Esophagus squamous epithelium (tissue), 5 donors: Measurements from ENCODE around the gene HEY2. TPM values are rescaled to one million over a fixed set of nuclear protein-coding genes. Genes with fewer than 3 reads are reported as not detected.

Experiments
- DNase-seq: peaks from one replicate; lab custom pipeline; 2025; lab: John Stamatoyannopoulos, UW
- H3K27ac ChIP-seq, 4 donors: fragments of 200-600 bp; sonication (generic); one replicate each; pipeline ENCODE4 v1.5.1; 2016 to 2019; ENCODE audit warnings: mild to moderate bottlenecking in 1 of 4
- H3K27me3 ChIP-seq, 4 donors: fragments of 200-600 bp; sonication (generic); 1 replicate in 3 of 4; 2 replicates in 1 of 4; pipeline versions ENCODE4 v1.5.1 to v1.6.0; 2017 to 2021; ENCODE audit warnings: antibody characterized with exemption in 1 of 4
- H3K36me3 ChIP-seq, 3 donors: fragments of 200-600 bp; sonication (generic); one replicate each; pipeline ENCODE4 v1.5.1; 2016 to 2019
- H3K4me1 ChIP-seq, 3 donors: fragments of 200-600 bp; sonication (generic); one replicate each; pipeline ENCODE4 v1.5.1; 2017 to 2019
- H3K4me3 ChIP-seq, 4 donors: fragments of 200-600 bp; sonication (generic); 1 replicate in 3 of 4; 2 replicates in 1 of 4; pipeline ENCODE4 v1.5.1; 2016 to 2019; ENCODE audit warnings: mild to moderate bottlenecking in 2 of 4, moderate library complexity in 1 of 4
- H3K9me3 ChIP-seq, 3 donors: fragments of 200-600 bp; sonication (generic); one replicate each; pipeline ENCODE4 v1.5.1; 2016 to 2019
- CTCF ChIP-seq, 6 experiments: fragments of 450-650 bp in 4 of 6; fragments of 200-600 bp in 2 of 6; sonication (generic) in 2 of 6; IDR thresholded peaks; one replicate each; pipeline ENCODE4 v1.5.1; 2016 to 2019; ENCODE audit warnings: antibody characterized with exemption in 6 of 6, mild to moderate bottlenecking in 4 of 6, moderate library complexity in 4 of 6
- POLR2A ChIP-seq, 4 donors: fragments of 450-650 bp; IDR thresholded peaks; one replicate each; pipeline ENCODE4 v1.6.1; 2017; ENCODE audit warnings: antibody characterized with exemption in 4 of 4, mild to moderate bottlenecking in 4 of 4, moderate library complexity in 3 of 4
- WGBS, 2 donors: methylation state at CpG; one replicate each; pipeline ENCODE4 v1.1.5; 2018; 5-methylcytosine and 5-hydroxymethylcytosine counted together
- intact Hi-C: fragments of 100-400 bp; cut with DNase I; formaldehyde crosslinking; loops from one replicate; pipeline ENCODE4 v1.15.0; 2022
- total RNA-seq, 4 donors: library from RNA; depleted of rRNA; stranded (reverse); fragments of >200 nt; gene quantifications; one replicate each; pipeline ENCODE4 v1.1.0, GENCODE V29; 2016
- donor health status: DM: yes; HTN: yes; CAD: no.

HEY2 gene
- total RNA-seq, 4 donors from 2014 or later, result 0.61 to 2.8 (median 1.3) TPM; not detected in 1

GRCh38 chr6:125759184-125759902, 9.9 kb downstream of the HEY2 start:
- Histone ChIP-seq H3K9me3 (no peaks in the 10 kb centered on the region), H3K27ac (no peak overlapping the region), H3K4me3 (no peak overlapping the region), H3K4me1 (no peaks in the 10 kb centered on the region), H3K27me3 (peaks cover 0 to 47% (median 0%) of the 10 kb centered on the region in 4 donors), H3K36me3 (peaks cover 0 to 15% (median 0%) of the 10 kb centered on the region in 3 donors)
- TF ChIP-seq CTCF (IDR thresholded peaks at IDR 0.05), result peak in 1 of 6 experiments; percentile 6
- TF ChIP-seq POLR2A (IDR thresholded peaks at IDR 0.05), result no peak
- intact Hi-C loops, result loop anchor here (5.0 kb wide), 1 partner anchor 447 kb away; no protein-coding TSS in a partner anchor
- 89% methylated on average over 32 to 40 of the region's 42 CpGs for WGBS, 2 donors
- no peak for DNase-seq

- no peaks in the 10 kb centered on the region for H3K4me1 ChIP-seq
- no peak overlapping the region for H3K4me3 ChIP-seq
- peaks cover 0 to 47% (median 0%) of the 10 kb centered on the region in 4 donors for H3K27me3 ChIP-seq
- intact Hi-C loops, result loop anchor here (5.0 kb wide), 1 partner anchor 448 kb away; no protein-coding TSS in a partner anchor
- no peak for DNase-seq
- no peak overlapping the region for H3K27ac ChIP-seq
- TF ChIP-seq POLR2A (IDR thresholded peaks at IDR 0.05) (no peak), CTCF (IDR thresholded peaks at IDR 0.05) (no peak)
- WGBS, 2 donors, result 73 to 78% methylated on average over 5 of the region's 5 CpGs
- H3K9me3 ChIP-seq, result no peaks in the 10 kb centered on the region
- H3K36me3 ChIP-seq, result peaks cover 0 to 15% (median 0%) of the 10 kb centered on the region in 3 donors
These were observed 10.6 kb downstream of the HEY2 start for GRCh38 chr6:125759959-125760457.

- Histone ChIP-seq H3K4me3 (no peak overlapping the region), H3K4me1 (no peaks in the 10 kb centered on the region), H3K27me3 (peaks cover 0 to 30% (median 0%) of the 10 kb centered on the region in 4 donors), H3K9me3 (no peaks in the 10 kb centered on the region), H3K36me3 (peaks cover 0 to 5% (median 0%) of the 10 kb centered on the region in 3 donors), H3K27ac (no peak overlapping the region)
- no peak for DNase-seq
- TF ChIP-seq CTCF (IDR thresholded peaks at IDR 0.05), result no peak
- no peak for TF ChIP-seq POLR2A (IDR thresholded peaks at IDR 0.05)
- WGBS, 2 donors, result 88 to 89% methylated on average over 2 of the region's 2 CpGs
- intact Hi-C loops, result no loop called here
These were observed 14.8 kb downstream of the HEY2 start for GRCh38 chr6:125764121-125764671.

- TF ChIP-seq CTCF (IDR thresholded peaks at IDR 0.05), result no peak
- no peak for TF ChIP-seq POLR2A (IDR thresholded peaks at IDR 0.05)
- no peaks in the 10 kb centered on the region for H3K36me3 ChIP-seq
These were observed 16.5 kb downstream of the HEY2 start for GRCh38 chr6:125765944-125766343.

DNA sequence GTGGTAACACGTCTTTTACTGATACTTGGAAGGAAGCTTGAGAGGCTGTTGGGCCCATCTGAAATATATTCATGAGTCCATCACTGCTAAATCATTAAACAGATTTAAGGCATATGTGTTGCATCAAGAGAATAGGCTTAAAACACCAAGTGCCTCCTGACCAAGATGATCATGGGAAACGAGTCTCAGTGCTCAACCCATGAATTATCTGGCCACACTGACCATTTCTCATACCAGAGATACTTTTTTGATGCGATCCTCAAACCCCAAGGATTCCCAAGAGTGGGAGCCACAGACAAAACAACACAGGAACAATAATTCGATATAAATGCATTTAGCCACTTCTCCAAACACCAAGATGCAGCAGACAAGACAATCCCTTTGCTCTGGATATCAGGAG, 17.2 kb downstream of the HEY2 start:
- peaks cover 0 to 11% (median 0%) of the 10 kb centered on the region in 4 donors for H3K27me3 ChIP-seq
- H3K27ac ChIP-seq, result no peak overlapping the region
- 72 to 83% methylated on average over 4 of the region's 4 CpGs for WGBS, 2 donors
- no peak overlapping the region for H3K4me3 ChIP-seq
- H3K36me3 ChIP-seq, result no peaks in the 10 kb centered on the region
- intact Hi-C loops, result no loop called here
- H3K9me3 ChIP-seq, result no peaks in the 10 kb centered on the region
- no peak for DNase-seq
- TF ChIP-seq POLR2A (IDR thresholded peaks at IDR 0.05), result no peak
- no peak for TF ChIP-seq CTCF (IDR thresholded peaks at IDR 0.05)
- no peaks in the 10 kb centered on the region for H3K4me1 ChIP-seq

More at GRCh38 chr6:125765944-125766343, 16.5 kb downstream of the HEY2 start:
- Histone ChIP-seq H3K9me3 (no peaks in the 10 kb centered on the region), H3K27me3 (peaks cover 0 to 15% (median 0%) of the 10 kb centered on the region in 4 donors), H3K4me1 (no peaks in the 10 kb centered on the region), H3K27ac (no peak overlapping the region), H3K4me3 (no peak overlapping the region)
- DNase-seq, result no peak
- WGBS, 2 donors, result 50 to 57% methylated on average over 1 of the region's 1 CpG
- intact Hi-C loops, result no loop called here
